GM18909 (cell line): Measurements from ENCODE around the gene CLEC4F.

Source experiments
- ATAC-seq: cut with Tn5 transposase; IDR thresholded peaks from one replicate; pipeline ENCODE4 v1.9.1; 2021; ENCODE audit warnings: mild to moderate bottlenecking; ENCODE audit not compliant: unreplicated experiment, poor library complexity

CLEC4F gene

DNA sequence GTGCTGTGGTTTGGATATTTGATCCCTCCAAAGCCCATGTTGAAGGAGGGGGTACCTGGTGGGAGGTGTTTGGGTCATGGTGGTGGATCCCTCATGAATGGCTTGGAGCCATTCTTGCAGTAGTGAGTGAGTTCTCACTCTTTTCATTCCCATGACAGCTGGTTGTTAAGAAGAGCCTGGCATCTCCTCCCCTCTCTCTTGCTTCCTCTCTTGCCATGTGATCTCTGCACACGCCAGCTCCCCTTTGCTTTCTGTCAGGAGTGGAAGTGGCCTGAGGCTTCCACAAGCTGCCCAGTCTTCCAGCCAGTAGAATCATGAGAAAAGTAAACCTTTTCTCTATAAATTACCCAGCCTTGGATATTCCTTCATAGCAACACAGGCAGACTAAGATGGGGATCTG lies 61.0 kb downstream of the CLEC4F start:
- ATAC-seq: no peak
